Activated CD4-positive, alpha-beta T cell treated with anti-CD3 and anti-CD28 coated beads, Interleukin-2, amount 10 ng/mL, durations not matched to agents 24 days and 14 days (primary cell): ENCODE measurements around the gene FIGN. TPM values are rescaled to one million over a fixed set of nuclear protein-coding genes. Genes with fewer than 3 reads are reported as not detected.

Experiments used
- DNase-seq: peaks from one replicate; pipeline ENCODE4 v3.0.0; 2022
- H3K27ac Mint-ChIP-seq: one replicate; pipeline ENCODE4 v1.8.0; 2022; ENCODE audit warnings: mild to moderate bottlenecking, mixed read lengths
- H3K27me3 Mint-ChIP-seq: one replicate; pipeline ENCODE4 v1.8.0; 2022; ENCODE audit warnings: mixed read lengths
- H3K36me3 Mint-ChIP-seq: one replicate; pipeline ENCODE4 v1.8.0; 2022; ENCODE audit warnings: low read depth, mild to moderate bottlenecking, mixed read lengths
- H3K4me1 Mint-ChIP-seq: one replicate; pipeline ENCODE4 v1.8.0; 2021; ENCODE audit warnings: mixed read lengths
- H3K4me3 Mint-ChIP-seq: one replicate; pipeline ENCODE4 v1.8.0; 2022; ENCODE audit warnings: mild to moderate bottlenecking, moderate library complexity, mixed read lengths
- H3K9me3 Mint-ChIP-seq: one replicate; pipeline ENCODE4 v1.8.0; 2021; ENCODE audit warnings: mixed read lengths
- intact Hi-C: fragments of 100-400 bp; cut with micrococcal nuclease; formaldehyde crosslinking; loops from one replicate; pipeline ENCODE4 v1.15.1; 2023
- total RNA-seq: library from RNA; stranded (reverse); gene quantifications from 2 replicates; pipeline ENCODE4 v1.2.3, GENCODE V29; 2022

The FIGN gene
- total RNA-seq, 1 donor from 2014 or later, result not detected

- no peak overlapping the region for H3K4me3 Mint-ChIP-seq
- peaks cover 23% of the 10 kb centered on the region for H3K27me3 Mint-ChIP-seq
- H3K9me3 Mint-ChIP-seq, result no peaks in the 10 kb centered on the region
- DNase-seq, result no peak
- H3K36me3 Mint-ChIP-seq, result peaks cover 2% of the 10 kb centered on the region
- no peak overlapping the region for H3K27ac Mint-ChIP-seq
- no peaks in the 10 kb centered on the region for H3K4me1 Mint-ChIP-seq
- intact Hi-C loops, result no loop called here
Observed at GRCh38 chr2:163732727-163733126, 3.1 kb downstream of the FIGN start.

DNA sequence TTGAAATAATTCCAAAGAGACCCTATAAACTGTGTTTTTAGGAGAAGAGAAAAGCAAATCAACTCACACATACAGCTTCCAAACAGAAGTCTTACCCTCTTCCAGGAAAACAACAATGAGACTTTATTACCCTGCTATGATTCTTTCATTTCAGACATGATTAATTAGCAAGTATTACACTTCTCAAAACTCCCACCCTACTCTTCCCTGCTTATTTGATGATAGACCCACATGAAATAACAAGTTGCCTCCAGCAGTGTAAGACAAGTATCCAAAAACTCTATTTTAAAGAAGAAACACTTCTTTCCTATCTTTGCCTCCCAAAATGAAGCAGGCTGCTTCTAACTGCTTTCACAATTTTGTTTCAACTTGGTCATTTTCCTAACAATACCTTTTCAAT, 4.1 kb downstream of the FIGN start:
- Mint-ChIP-seq H3K27me3 (peaks cover 16% of the 10 kb centered on the region), H3K36me3 (peaks cover 2% of the 10 kb centered on the region), H3K9me3 (no peaks in the 10 kb centered on the region), H3K4me1 (no peaks in the 10 kb centered on the region), H3K27ac (no peak overlapping the region), H3K4me3 (no peak overlapping the region)
- intact Hi-C loops, result no loop called here
- DNase-seq, result no peak

GRCh38 chr2:163730556-163730955, 5.3 kb downstream of the FIGN start:
- Mint-ChIP-seq H3K36me3 (no peaks in the 10 kb centered on the region), H3K4me1 (no peaks in the 10 kb centered on the region), H3K27ac (no peak overlapping the region), H3K4me3 (no peak overlapping the region), H3K9me3 (no peaks in the 10 kb centered on the region), H3K27me3 (peaks cover 11% of the 10 kb centered on the region)
- intact Hi-C loops, result no loop called here
- DNase-seq, result no peak

DNA sequence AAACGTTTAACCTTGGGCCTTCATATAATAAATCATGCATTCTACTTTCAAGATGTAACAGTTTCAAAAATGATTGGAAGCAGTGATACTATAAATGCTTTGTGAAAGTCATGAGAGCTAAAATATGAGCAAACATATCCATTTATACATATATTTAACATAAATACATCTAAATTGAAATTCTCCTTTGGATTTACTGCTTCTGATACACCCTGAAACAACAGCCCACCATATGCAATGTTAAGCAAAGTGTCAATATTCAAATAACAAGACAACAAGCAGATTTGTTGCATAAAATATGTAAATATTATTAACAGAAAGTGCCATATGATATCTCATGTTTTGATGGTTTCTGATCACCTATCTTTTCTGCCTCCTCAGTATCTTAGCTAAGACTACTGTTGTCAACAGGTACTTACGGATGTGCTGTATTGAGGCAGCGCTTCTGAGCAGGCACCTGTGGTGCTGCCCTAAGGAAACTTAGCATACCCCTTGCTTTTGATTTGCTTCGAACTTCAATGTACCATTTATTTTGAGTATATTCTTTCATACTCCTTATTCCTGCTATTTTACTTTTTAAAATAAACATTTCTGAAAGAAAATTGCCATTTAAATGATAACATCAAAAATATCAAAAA, 6.1 kb downstream of the FIGN start:
- no peak overlapping the region for H3K4me3 Mint-ChIP-seq
- H3K27me3 Mint-ChIP-seq, result peaks cover 3% of the 10 kb centered on the region
- no peaks in the 10 kb centered on the region for H3K36me3 Mint-ChIP-seq
- H3K27ac Mint-ChIP-seq, result no peak overlapping the region
- no peak for DNase-seq
- intact Hi-C loops, result no loop called here
- no peaks in the 10 kb centered on the region for H3K9me3 Mint-ChIP-seq
- H3K4me1 Mint-ChIP-seq, result no peaks in the 10 kb centered on the region

DNA sequence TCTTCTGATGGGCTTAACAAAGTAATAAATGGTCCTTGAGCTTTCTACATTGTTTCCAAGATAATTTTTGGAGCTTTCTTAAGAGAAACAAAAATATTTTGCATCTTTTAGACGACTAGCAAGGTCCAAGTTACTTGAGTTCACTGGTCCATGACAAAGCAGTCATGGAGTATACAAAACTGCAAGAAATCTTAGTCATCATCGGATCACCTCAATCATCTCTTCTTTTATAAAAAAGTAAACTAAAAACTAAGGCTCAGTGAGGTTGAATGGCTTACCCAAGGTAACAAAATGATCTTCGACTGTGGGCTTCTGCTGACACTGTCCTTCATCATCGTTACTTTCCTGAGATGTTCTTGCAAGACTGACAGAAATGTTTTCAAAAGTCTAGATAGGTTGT, 11.9 kb downstream of the FIGN start:
- no peaks in the 10 kb centered on the region for H3K27me3 Mint-ChIP-seq
- no peak for DNase-seq
- intact Hi-C loops, result no loop called here
- H3K9me3 Mint-ChIP-seq, result no peaks in the 10 kb centered on the region
- H3K4me3 Mint-ChIP-seq, result no peak overlapping the region
- H3K27ac Mint-ChIP-seq, result no peak overlapping the region
- no peaks in the 10 kb centered on the region for H3K4me1 Mint-ChIP-seq
- no peaks in the 10 kb centered on the region for H3K36me3 Mint-ChIP-seq

DNA sequence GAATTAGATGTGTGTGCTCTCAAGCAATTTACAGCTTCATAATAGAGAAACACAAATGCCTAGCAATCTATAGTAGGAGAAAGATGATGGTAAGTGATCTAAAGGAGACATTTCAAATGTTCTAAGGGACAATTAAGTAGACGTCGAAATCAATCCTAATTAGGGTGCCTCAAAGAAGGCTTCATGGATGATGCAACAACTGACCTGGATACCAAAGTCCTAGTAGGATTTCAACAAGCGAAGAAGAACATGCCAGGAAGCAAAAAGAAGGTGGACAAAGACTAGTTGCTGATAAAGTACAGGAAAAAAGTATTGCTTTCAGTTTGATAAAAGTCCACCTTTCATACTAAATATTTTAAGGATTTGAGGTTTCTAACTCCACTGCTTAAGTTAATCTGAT, 12.5 kb downstream of the FIGN start:
- H3K27ac Mint-ChIP-seq, result no peak overlapping the region
- H3K4me1 Mint-ChIP-seq, result no peaks in the 10 kb centered on the region

DNA sequence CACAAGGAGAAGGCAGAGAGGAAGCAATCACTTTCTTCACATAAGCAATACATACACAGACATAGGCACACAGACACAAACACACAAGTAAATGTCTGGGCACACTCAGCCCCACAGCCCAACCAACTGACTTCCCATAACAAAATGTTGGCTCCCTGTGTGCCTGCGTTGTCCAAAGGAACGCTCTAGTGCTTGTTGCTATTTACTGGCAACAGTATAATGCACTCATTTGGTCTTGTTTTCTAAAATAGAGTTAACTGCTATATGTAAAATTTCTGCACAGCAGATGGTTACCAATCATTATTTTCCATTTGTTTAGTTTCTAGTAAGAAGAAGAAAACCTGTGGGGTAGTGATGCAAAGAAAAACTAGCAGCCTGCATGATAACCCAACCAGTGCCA, 16.5 kb downstream of the FIGN start:
- H3K36me3 Mint-ChIP-seq, result no peaks in the 10 kb centered on the region
- no peaks in the 10 kb centered on the region for H3K9me3 Mint-ChIP-seq
- no peak overlapping the region for H3K4me3 Mint-ChIP-seq
- no peak for DNase-seq
- no peak overlapping the region for H3K27ac Mint-ChIP-seq
- no peaks in the 10 kb centered on the region for H3K4me1 Mint-ChIP-seq
- intact Hi-C loops, result no loop called here
- H3K27me3 Mint-ChIP-seq, result no peaks in the 10 kb centered on the region

More for the DNA sequence above, 12.5 kb downstream of the FIGN start:
- Mint-ChIP-seq H3K4me3 (no peak overlapping the region), H3K9me3 (no peaks in the 10 kb centered on the region), H3K36me3 (no peaks in the 10 kb centered on the region), H3K27me3 (no peaks in the 10 kb centered on the region)
- intact Hi-C loops, result no loop called here
- no peak for DNase-seq

DNA sequence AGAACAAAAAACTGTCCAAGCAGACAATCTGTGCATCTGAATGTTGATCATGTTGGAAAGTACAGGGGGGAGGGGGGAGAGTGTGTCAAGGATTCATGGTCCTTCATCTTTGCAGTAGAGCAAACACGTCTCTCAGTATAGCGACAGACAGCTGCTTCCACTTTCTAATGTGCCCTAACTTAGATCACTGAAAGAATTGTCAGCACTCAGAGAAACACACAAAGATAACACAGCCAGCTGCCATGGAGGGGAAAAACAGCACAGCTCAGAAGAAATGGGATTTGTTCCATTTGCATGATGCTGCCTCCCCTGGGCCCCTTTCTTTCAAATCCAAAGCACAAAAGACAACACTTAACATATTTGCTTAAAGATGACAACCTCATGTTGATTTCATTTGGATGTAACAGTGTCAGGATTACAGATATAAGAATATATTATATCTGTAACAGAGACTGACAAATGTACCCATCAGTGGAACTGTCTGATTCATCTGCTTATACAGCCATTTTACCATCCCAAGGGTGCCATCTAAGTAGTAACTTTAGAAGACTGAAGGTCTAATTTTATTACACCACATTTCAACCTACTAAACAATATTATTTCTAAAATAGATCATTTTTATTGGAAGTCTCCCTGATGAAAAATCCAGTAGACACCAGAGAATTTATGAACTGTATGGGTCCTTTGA, 17.7 kb downstream of the FIGN start:
- no peaks in the 10 kb centered on the region for H3K36me3 Mint-ChIP-seq
- no peak overlapping the region for H3K4me3 Mint-ChIP-seq
- H3K27ac Mint-ChIP-seq, result no peak overlapping the region
- H3K9me3 Mint-ChIP-seq, result no peaks in the 10 kb centered on the region
- DNase-seq, result no peak
- H3K4me1 Mint-ChIP-seq, result no peaks in the 10 kb centered on the region
- H3K27me3 Mint-ChIP-seq, result no peaks in the 10 kb centered on the region
- intact Hi-C loops, result no loop called here

DNA sequence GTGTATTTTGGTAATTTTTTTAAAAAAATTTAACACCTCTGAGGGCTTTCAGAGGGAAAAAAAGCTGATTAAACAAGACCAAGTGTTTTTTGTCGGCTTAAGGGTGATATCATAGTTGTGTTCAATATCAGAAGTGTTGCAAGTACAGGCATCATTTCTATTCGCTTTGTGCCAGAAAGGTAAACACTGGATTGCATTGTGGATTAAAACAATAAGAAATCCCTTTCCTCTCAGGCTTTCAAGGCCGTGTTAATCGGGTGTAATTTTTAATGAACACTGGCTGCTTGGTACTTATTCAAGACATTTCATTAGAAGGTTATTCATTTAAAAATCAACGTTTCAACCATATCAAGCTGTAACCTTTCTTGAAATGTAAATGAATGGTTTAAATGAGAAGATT, 18.3 kb downstream of the FIGN start:
- Mint-ChIP-seq H3K4me1 (no peaks in the 10 kb centered on the region), H3K4me3 (no peak overlapping the region)

GRCh38 chr2:163716101-163716500, 19.7 kb downstream of the FIGN start:
- no peaks in the 10 kb centered on the region for H3K36me3 Mint-ChIP-seq
- no peaks in the 10 kb centered on the region for H3K9me3 Mint-ChIP-seq
- intact Hi-C loops, result no loop called here

More for the DNA sequence above, 18.3 kb downstream of the FIGN start:
- intact Hi-C loops, result no loop called here
- Mint-ChIP-seq H3K36me3 (no peaks in the 10 kb centered on the region), H3K9me3 (no peaks in the 10 kb centered on the region), H3K27ac (no peak overlapping the region), H3K27me3 (no peaks in the 10 kb centered on the region)
- no peak for DNase-seq

GRCh38 chr2:163715668-163716067, 20.1 kb downstream of the FIGN start:
- H3K4me1 Mint-ChIP-seq, result no peaks in the 10 kb centered on the region
- no peaks in the 10 kb centered on the region for H3K27me3 Mint-ChIP-seq
- no peak overlapping the region for H3K4me3 Mint-ChIP-seq
- H3K9me3 Mint-ChIP-seq, result no peaks in the 10 kb centered on the region
- no peak overlapping the region for H3K27ac Mint-ChIP-seq
- no peak for DNase-seq
- intact Hi-C loops, result no loop called here
- no peaks in the 10 kb centered on the region for H3K36me3 Mint-ChIP-seq

More at GRCh38 chr2:163716101-163716500, 19.7 kb downstream of the FIGN start:
- Mint-ChIP-seq H3K27me3 (no peaks in the 10 kb centered on the region), H3K4me3 (no peak overlapping the region), H3K4me1 (no peaks in the 10 kb centered on the region), H3K27ac (no peak overlapping the region)
- no peak for DNase-seq

DNA sequence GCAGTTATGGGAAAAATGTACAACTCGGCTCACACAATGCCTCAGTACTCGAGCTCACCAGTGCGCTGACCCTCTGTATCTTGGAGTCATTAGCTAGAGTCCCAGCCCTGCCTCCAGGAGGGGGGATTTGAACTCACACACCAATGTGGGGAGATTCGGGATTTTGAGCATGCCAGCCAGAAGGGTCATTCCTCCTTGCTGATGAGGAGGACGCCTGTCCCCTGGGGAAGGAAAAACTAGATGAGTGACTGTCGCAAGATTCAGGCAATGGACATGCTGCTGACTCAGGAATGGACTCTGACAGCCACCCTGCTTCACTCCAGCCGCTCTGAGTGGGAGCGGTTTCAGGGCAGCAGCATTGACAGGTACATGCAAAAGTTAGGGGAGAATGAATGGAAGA, 20.6 kb downstream of the FIGN start:
- DNase-seq, result no peak

DNA sequence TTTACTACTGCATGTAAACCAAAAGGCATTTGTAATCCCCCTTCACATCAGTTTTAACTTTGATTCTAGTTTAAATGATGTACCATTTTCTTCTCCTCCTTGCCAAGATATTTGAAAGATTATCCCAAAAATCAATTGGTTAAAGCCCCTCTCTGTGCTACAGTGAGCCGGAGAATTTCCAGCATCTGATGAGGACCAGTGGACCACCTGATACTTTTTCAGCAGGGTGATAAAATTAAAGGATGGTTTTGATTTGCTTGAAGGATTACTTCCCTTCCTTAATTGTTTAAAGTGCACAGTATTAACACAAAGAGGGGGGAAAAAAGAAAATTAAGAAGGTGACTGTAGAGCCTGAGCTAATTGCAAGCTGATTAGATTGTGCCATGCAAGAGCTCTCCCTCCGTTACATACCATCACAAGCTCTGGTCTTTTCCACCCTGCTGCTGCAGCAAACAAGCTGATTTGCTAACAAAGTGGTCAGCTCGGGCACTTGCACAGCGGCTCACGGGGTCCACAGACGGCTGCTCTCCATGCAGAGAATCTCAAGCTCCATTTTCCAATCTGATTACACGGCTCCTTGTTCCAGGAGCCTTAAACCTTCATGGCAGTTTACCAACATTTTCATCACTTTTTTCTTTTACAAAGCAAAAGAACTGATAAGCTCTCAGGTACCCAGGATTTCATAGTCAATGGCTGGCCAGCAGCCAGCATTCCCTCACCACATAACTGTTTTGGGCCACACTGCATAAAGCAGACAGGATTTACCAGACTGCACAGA, 22.1 kb downstream of the FIGN start:
- Mint-ChIP-seq H3K27ac (no peak overlapping the region), H3K9me3 (no peaks in the 10 kb centered on the region), H3K36me3 (no peaks in the 10 kb centered on the region), H3K27me3 (no peaks in the 10 kb centered on the region), H3K4me3 (no peak overlapping the region), H3K4me1 (no peaks in the 10 kb centered on the region)
- intact Hi-C loops, result no loop called here
- no peak for DNase-seq

More for the DNA sequence above, 20.6 kb downstream of the FIGN start:
- Mint-ChIP-seq H3K27me3 (no peaks in the 10 kb centered on the region), H3K36me3 (no peaks in the 10 kb centered on the region), H3K27ac (no peak overlapping the region), H3K4me1 (no peaks in the 10 kb centered on the region), H3K4me3 (no peak overlapping the region), H3K9me3 (no peaks in the 10 kb centered on the region)
- intact Hi-C loops, result no loop called here

GRCh38 chr2:163711699-163712098, 24.1 kb downstream of the FIGN start:
- Mint-ChIP-seq H3K9me3 (no peaks in the 10 kb centered on the region), H3K4me1 (no peaks in the 10 kb centered on the region), H3K4me3 (no peak overlapping the region), H3K27me3 (no peaks in the 10 kb centered on the region), H3K27ac (no peak overlapping the region), H3K36me3 (no peaks in the 10 kb centered on the region)
- intact Hi-C loops, result no loop called here
- no peak for DNase-seq
